ENCODE measurements around the gene ZNF579. TPM values are rescaled to one million over a fixed set of nuclear protein-coding genes. Genes with fewer than 3 reads are reported as not detected.

The ZNF579 gene
- total and polyA plus RNA-seq, 2 of the 13 experiments (the other 11 are each of a cell fraction or from before 2014, with no cell fraction given), result 2.1 to 2.9 TPM

GRCh38 chr19:55598719-55599467 lies 18.2 kb upstream of the ZNF579 start (continued):
- no peak for TF ChIP-seq CEBPZ (IDR thresholded peaks at IDR 0.05; ENCODE audit: low read length)
- TF ChIP-seq JDP2 (CRISPR knock-in tag; IDR thresholded peaks at IDR 0.05; ENCODE audit: borderline replicate concordance), result no peak
- TF ChIP-seq HOXA5 (CRISPR knock-in tag; IDR thresholded peaks at IDR 0.05), result no peak
- no peak for TF ChIP-seq ZNF841 (CRISPR knock-in tag; IDR thresholded peaks at IDR 0.05; ENCODE audit: borderline replicate concordance)
- no peak for TF ChIP-seq SSRP1 (CRISPR knock-in tag; IDR thresholded peaks at IDR 0.05)
- no peak for TF ChIP-seq ZBTB26 (CRISPR knock-in tag; IDR thresholded peaks at IDR 0.05; ENCODE audit: borderline replicate concordance)
- no peak for TF ChIP-seq ZNF232 (CRISPR knock-in tag; IDR thresholded peaks at IDR 0.05; ENCODE audit: borderline replicate concordance)
- TF ChIP-seq TFE3 (CRISPR knock-in tag; IDR thresholded peaks at IDR 0.05), result peak; percentile 24; the same call in 1 of the 2 replicates
- no peak for TF ChIP-seq HDAC2 (CRISPR knock-in tag; IDR thresholded peaks at IDR 0.05)
- TF ChIP-seq FOXJ3 (CRISPR knock-in tag; IDR thresholded peaks at IDR 0.05; ENCODE audit: borderline replicate concordance), result no peak
- TF ChIP-seq ZNF749 (CRISPR knock-in tag; IDR thresholded peaks at IDR 0.05; ENCODE audit: borderline replicate concordance), result no peak
- peak; percentile 43 for TF ChIP-seq KDM5B (CRISPR knock-in tag; IDR thresholded peaks at IDR 0.05; ENCODE audit: borderline replicate concordance)
- TF ChIP-seq MAFF (IDR thresholded peaks at IDR 0.05; ENCODE audit: low read depth, low read length), result no peak
- 0 out of 3 replicates have a peak, but pooled peaks have one; percentile 9 for TF ChIP-seq MXI1 (IDR thresholded peaks at IDR 0.05; ENCODE audit: borderline replicate concordance, low read depth, low read length)
- 0 out of 2 replicates have a peak, but pooled peaks have one; percentile 8 for TF ChIP-seq IRF9 (CRISPR knock-in tag; IDR thresholded peaks at IDR 0.05; ENCODE audit: borderline replicate concordance)
- TF ChIP-seq ZFP36L1 (CRISPR knock-in tag; IDR thresholded peaks at IDR 0.05), result no peak
- no peak for TF ChIP-seq TP53 (CRISPR knock-in tag; conservative IDR thresholded peaks at IDR 0.05)
- peak; percentile 2; the same call in 1 of the 2 replicates for TF ChIP-seq MAX (IDR thresholded peaks at IDR 0.05)
- TF ChIP-seq FOSL1 (CRISPR knock-in tag; IDR thresholded peaks at IDR 0.05; ENCODE audit: borderline replicate concordance), result no peak
- no peak for TF ChIP-seq ZNF850 (CRISPR knock-in tag; conservative IDR thresholded peaks at IDR 0.05)
- TF ChIP-seq SMAD3 (CRISPR knock-in tag; IDR thresholded peaks at IDR 0.05), result 0 out of 2 replicates have a peak, but pooled peaks have one; percentile 26
- TF ChIP-seq, protein P1, sequence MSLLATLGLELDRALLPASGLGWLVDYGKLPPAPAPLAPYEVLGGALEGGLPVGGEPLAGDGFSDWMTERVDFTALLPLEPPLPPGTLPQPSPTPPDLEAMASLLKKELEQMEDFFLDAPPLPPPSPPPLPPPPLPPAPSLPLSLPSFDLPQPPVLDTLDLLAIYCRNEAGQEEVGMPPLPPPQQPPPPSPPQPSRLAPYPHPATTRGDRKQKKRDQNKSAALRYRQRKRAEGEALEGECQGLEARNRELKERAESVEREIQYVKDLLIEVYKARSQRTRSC (CRISPR knock-in tag; IDR thresholded peaks at IDR 0.05; ENCODE audit: low read depth), result no peak
